Activated CD4-positive, alpha-beta T cell treated with anti-CD3 and anti-CD28 coated beads for 36 hours (primary cell): ENCODE measurements around the gene RAB26. TPM values are rescaled to one million over a fixed set of nuclear protein-coding genes. Genes with fewer than 3 reads are reported as not detected.

Experiments used
- ATAC-seq: fragments of 200-7000 bp; cut with Tn5 transposase; one replicate; pipeline ENCODE4 v1.10.0; 2021; ENCODE audit warnings: mild to moderate bottlenecking, moderate library complexity
- CTCF ChIA-PET: fragments of 350-600 bp; sonication (Branson Sonifier 250); formaldehyde crosslinking; loops from one replicate; lab custom pipeline; 2021; ENCODE audit warnings: antibody characterized with exemption; lab: Charles Lee
- POLR2A ChIA-PET: fragments of 350-600 bp; sonication (Branson Sonifier 250); formaldehyde crosslinking; loops from one replicate; lab custom pipeline; 2021; ENCODE audit warnings: antibody characterized with exemption, inconsistent platforms; lab: Charles Lee
- DNase-seq: peaks from one replicate; pipeline ENCODE4 v3.0.0-alpha.2; 2020
- H3K27ac Mint-ChIP-seq: one replicate; pipeline ENCODE4 v1.8.0; 2021; ENCODE audit warnings: mixed read lengths
- H3K27me3 Mint-ChIP-seq: one replicate; pipeline ENCODE4 v1.8.0; 2021; ENCODE audit warnings: mixed read lengths
- H3K36me3 Mint-ChIP-seq: one replicate; pipeline ENCODE4 v1.8.0; 2021; ENCODE audit warnings: low read depth, mixed read lengths
- H3K4me1 Mint-ChIP-seq: one replicate; pipeline ENCODE4 v1.8.0; 2021; ENCODE audit warnings: mixed read lengths
- H3K4me3 Mint-ChIP-seq: one replicate; pipeline ENCODE4 v1.8.0; 2021; ENCODE audit warnings: mild to moderate bottlenecking, moderate library complexity, mixed read lengths
- H3K9me3 Mint-ChIP-seq: one replicate; pipeline ENCODE4 v1.8.0; 2021; ENCODE audit warnings: low read depth, mixed read lengths
- intact Hi-C, 2 experiments: fragments of 100-400 bp; cut with DNase I in 1 of 2; cut with micrococcal nuclease in 1 of 2; formaldehyde crosslinking; loops; one replicate each; pipeline versions ENCODE4 v1.14.2 to v1.15.1; 2022 to 2024; cut with DNase I, micrococcal nuclease
- total RNA-seq, 2 experiments: library from RNA; stranded (reverse); gene quantifications; one replicate each; pipeline ENCODE4 v1.2.3, GENCODE V29; 2021

RAB26 gene
- total RNA-seq, 2 experiments from 2014 or later: 0.21 TPM; not detected in 1

DNA sequence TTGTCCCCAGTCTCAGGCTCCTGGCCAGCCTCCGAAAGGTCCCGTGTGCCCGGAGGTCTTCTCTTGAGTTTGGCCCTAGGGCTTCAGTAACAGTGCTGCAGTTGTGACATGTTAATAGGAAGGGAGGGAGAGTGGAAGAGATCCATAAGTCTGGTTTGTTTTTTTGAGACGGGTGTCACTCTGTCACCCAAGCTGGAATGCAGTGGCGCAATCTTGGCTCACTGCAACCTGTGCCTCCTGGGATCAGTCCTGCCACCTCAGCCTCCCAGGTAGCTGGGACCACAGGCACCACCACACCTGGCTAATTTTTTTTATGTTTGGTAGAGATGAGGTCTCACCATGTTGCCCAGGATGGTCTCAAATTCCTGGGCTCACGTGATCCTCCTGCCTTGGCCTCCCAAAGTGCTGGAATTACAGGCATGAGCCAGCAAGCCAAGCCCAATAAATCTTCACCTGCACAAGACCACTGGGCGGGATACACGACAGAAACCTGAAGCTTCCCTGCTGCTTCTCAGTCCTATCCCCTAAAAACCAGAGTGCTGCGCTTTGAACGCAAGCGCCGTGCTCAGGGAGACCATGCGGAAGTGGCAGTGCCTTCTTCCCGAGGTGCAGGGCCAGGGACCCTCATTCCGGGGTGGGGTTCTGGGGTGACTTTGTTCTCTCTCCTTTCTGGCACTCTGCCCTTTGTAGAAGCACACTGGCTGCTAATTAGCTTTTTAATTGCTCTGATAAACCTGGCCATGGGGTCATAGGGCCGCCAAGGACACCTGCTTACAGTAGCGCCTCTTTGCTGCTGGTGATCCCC lies 18.0 kb downstream of the RAB26 start:
- H3K9me3 Mint-ChIP-seq: no peaks in the 10 kb centered on the region
- intact Hi-C loops: no loop called here
- POLR2A ChIA-PET: no interaction called here

DNA sequence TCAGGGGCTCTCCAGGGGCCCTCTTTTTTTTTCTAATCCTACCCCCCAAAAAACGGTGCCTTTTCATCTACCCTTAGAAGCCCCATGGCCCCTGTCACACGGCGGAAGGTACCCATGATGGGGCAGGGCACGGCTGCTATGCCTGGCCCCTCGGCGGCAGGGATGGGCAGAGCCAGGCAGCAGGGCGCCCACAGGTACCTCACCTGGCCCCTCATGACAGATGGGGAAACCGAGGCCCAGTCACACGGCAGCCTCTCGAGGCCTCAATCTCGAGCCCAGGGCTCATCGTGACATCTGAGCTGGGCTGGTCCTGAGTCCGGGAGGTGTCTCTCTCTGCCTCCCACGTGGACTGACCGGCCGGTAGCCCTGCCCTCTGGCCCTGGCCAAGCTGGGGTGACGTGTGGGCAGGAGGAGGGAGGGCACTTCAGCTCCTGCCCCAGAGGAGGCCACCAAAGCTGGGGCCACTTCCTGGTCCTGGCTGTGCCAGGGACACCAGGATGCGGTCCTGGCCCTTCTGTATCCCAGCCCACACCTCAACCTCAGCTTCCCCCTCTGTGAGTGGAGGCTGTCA lies 18.7 kb downstream of the RAB26 start:
- ChIA-PET POLR2A (no interaction called here), CTCF (interaction anchor here (0.6 to 0.7 kb wide), 2 partner anchors 12 to 22 kb away, joined by 3 read pairs; no protein-coding TSS in a partner anchor)
- Mint-ChIP-seq H3K36me3 (peaks cover 5% of the 10 kb centered on the region), H3K27ac (no peak overlapping the region), H3K4me1 (no peaks in the 10 kb centered on the region), H3K27me3 (no peaks in the 10 kb centered on the region), H3K4me3 (no peak overlapping the region), H3K9me3 (no peaks in the 10 kb centered on the region)
- DNase-seq (no peak), ATAC-seq (no peak)
- intact Hi-C loops: no loop called here

More for the DNA sequence above, 18.0 kb downstream of the RAB26 start:
- no peak overlapping the region for H3K27ac Mint-ChIP-seq
- DNase-seq (no peak), ATAC-seq (no peak)
- CTCF ChIA-PET: interaction anchor here (0.7 kb wide), 1 partner anchor 11 kb away, joined by 3 read pairs; no protein-coding TSS in a partner anchor
- no peaks in the 10 kb centered on the region for H3K4me1 Mint-ChIP-seq
- no peak overlapping the region for H3K4me3 Mint-ChIP-seq
- H3K27me3 Mint-ChIP-seq: no peaks in the 10 kb centered on the region
- peaks cover 5% of the 10 kb centered on the region for H3K36me3 Mint-ChIP-seq

DNA sequence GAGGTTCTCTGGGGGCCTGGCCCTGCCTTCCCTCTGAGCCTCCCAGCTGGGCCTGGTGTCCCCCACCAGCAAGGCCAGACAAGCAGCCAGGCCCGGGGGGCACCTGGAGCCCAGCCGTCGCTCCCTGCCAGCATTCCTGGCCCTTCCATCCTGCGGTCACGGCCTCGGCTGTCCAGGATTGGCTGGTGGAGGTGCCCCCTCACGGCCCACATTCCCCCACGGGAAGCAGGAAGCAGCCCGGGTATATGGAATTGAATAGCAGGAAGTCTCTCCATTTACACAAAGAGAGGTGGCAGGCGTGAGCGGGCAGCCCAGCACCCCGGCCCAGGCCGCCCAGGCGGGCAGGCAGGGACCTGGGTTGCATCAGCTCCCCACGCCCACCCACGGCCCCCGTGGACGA lies 21.7 kb downstream of the RAB26 start:
- no peak overlapping the region for H3K27ac Mint-ChIP-seq
- no peaks in the 10 kb centered on the region for H3K9me3 Mint-ChIP-seq
- H3K4me3 Mint-ChIP-seq: no peak overlapping the region
- H3K27me3 Mint-ChIP-seq: no peaks in the 10 kb centered on the region
- ATAC-seq: no peak
- DNase-seq: no peak
- H3K4me1 Mint-ChIP-seq: no peaks in the 10 kb centered on the region
- ChIA-PET POLR2A (no interaction called here), CTCF (no interaction called here)
- peaks cover 15% of the 10 kb centered on the region for H3K36me3 Mint-ChIP-seq
- intact Hi-C loops: no loop called here

DNA sequence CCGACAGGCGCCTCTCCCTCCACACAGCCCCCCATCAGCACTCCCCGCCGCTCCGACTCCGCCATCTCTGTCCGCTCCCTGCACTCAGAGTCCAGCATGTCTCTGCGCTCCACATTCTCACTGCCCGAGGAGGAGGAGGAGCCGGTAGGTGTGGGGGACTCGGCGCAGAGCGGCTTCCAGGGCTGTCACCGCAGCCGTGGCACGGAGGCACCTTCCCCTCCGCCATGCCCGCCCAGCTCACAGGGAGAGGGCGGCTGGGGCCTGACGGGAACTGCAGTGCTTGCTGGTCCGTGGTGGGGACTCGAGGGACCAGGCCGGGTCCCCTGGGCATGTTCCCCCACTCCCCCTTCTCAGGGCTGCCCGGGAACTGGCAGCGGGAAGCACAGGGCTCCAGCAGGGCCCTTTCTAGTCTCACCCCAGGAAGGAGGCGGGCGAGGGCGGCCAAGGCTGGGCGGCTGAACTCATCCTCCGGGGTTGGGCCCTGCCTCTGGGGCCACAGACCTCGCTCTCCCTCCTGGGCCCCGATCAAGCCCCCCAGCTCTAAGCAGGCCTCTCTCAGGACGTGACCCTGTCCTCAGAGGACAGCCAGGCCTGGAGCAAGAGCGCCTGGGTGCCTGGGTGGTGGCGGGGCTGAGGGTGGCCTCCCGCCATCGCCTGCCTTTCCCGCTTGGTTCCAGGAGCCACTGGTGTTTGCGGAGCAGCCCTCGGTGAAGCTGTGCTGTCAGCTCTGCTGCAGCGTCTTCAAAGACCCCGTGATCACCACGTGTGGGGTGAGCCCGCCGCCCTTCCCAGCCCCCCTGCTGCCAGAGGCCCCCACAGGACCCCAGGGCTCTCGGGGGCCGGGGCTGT lies 22.4 kb downstream of the RAB26 start:
- no peaks in the 10 kb centered on the region for H3K27me3 Mint-ChIP-seq
- H3K36me3 Mint-ChIP-seq: peaks cover 14% of the 10 kb centered on the region
- ChIA-PET POLR2A (no interaction called here), CTCF (no interaction called here)
- no peak overlapping the region for H3K27ac Mint-ChIP-seq
- intact Hi-C loops: no loop called here
- no peak for DNase-seq
- ATAC-seq: no peak
- H3K9me3 Mint-ChIP-seq: no peaks in the 10 kb centered on the region
- no peaks in the 10 kb centered on the region for H3K4me1 Mint-ChIP-seq
- no peak overlapping the region for H3K4me3 Mint-ChIP-seq

DNA sequence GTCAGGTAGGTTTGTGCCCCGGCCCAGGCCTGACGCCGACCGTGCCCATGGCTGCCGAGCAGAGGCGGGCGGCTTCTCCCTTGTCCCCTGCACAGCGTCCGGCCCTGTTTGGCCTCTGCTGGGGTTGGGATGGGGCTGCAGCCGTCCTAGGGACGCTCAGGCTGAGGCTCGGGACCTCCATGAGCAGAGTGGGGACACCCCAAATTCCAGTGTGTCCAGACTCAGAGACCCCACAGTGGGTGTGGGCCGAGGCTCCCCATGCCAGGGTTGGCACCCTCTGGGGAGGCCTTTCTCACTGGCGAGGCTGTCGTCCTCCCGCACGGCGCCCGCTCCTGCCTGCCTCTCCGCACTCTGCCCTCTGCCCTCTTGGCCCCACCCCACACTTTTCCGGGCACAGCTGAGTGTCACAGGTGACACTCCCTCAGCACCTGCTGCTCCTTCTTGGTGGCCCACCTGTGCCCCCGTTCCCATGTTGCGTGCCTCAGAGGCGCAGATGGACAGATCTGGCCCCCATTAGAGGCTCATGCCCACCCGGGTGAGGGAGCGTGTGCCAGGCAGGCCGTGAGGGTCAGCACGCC lies 23.3 kb downstream of the RAB26 start:
- intact Hi-C loops: no loop called here
- Mint-ChIP-seq H3K4me3 (no peak overlapping the region), H3K4me1 (no peaks in the 10 kb centered on the region), H3K27me3 (no peaks in the 10 kb centered on the region), H3K27ac (no peak overlapping the region), H3K36me3 (peaks cover 15% of the 10 kb centered on the region), H3K9me3 (no peaks in the 10 kb centered on the region)
- DNase-seq (no peak), ATAC-seq (no peak)
- POLR2A ChIA-PET: no interaction called here
- CTCF ChIA-PET: no interaction called here

DNA sequence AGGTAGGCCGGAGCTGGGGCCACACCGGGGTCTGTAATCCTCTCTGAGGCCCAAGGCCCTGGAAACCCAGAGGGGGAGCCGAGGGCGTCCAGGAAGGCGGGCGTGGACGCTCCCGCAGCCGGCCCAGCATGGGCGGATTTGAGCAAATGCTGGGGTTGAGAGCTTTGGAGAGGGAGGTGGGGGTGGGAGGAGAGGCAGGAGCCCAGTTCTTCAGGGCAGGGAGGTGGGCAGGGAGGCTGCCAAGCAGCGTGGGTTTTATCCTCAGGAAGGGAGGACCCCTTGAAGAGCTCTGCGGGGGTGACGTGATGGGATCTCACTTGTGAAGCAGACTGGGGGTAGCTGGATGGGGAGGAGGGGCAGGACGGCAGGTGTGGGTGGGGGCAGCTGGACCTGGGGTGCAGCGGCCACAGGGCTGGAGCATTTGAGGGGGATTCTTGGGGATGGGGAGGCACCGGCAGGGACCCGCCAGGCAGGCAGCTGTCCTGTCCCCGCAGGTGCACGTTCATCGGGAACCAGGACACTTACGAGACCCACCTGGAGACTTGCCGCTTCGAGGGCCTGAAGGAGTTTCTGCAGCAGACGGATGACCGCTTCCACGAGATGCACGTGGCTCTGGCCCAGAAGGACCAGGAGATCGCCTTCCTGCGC lies 24.4 kb downstream of the RAB26 start:
- POLR2A ChIA-PET: interaction anchor here (1.3 kb wide), 1 partner anchor 18 kb away, joined by 4 read pairs; the partner anchor contains the start of gene TRAF7
- CTCF ChIA-PET: interaction anchor here (1.1 kb wide), 1 partner anchor 21 kb away, joined by 3 read pairs; no protein-coding TSS in a partner anchor
- no peak for DNase-seq
- Mint-ChIP-seq H3K27me3 (no peaks in the 10 kb centered on the region), H3K4me1 (no peaks in the 10 kb centered on the region), H3K36me3 (peaks cover 18% of the 10 kb centered on the region), H3K27ac (no peak overlapping the region), H3K4me3 (no peak overlapping the region), H3K9me3 (no peaks in the 10 kb centered on the region)
- intact Hi-C loops: no loop called here
- no peak for ATAC-seq

DNA sequence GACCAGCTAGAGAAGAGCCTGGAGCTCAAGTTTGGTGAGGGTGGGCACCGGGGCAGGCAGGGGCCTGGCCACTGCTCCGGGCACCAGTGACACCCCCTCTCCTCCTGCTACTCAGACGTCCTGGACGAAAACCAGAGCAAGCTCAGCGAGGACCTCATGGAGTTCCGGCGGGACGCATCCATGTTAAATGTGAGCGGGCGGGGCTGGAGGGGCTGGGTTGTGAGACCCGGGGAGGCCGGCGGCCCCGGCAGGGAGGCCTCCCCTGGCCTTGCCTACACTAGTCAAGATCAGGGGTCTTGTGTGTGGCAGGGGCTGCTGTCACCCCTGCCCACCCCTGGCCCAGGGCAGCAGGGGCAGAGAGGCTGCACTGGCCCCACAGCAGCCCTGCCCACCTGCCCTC lies 24.9 kb downstream of the RAB26 start:
- ChIA-PET CTCF (interaction anchor here (1.1 kb wide), 1 partner anchor 21 kb away, joined by 3 read pairs; no protein-coding TSS in a partner anchor), POLR2A (interaction anchor here (1.3 kb wide), 1 partner anchor 18 kb away, joined by 4 read pairs; the partner anchor contains the start of gene TRAF7)
- Mint-ChIP-seq H3K9me3 (no peaks in the 10 kb centered on the region), H3K4me1 (no peaks in the 10 kb centered on the region), H3K27me3 (no peaks in the 10 kb centered on the region), H3K36me3 (peaks cover 18% of the 10 kb centered on the region), H3K4me3 (no peak overlapping the region), H3K27ac (no peak overlapping the region)
- DNase-seq: no peak
- no peak for ATAC-seq
- intact Hi-C loops: no loop called here

DNA sequence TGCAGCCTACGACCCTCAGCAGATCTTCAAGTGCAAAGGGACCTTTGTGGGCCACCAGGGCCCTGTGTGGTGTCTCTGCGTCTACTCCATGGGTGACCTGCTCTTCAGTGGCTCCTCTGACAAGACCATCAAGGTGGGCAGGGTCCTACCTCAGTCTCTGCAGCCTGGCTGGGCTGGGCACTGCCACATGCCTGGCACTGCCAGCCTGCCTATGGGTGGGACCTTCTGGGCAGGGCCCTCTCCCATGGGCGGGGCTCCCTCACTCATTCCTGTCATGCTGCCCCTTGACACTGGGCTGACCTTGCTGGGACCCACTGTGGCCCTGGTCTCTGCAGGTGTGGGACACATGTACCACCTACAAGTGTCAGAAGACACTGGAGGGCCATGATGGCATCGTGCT lies 25.5 kb downstream of the RAB26 start:
- intact Hi-C loops: no loop called here
- POLR2A ChIA-PET: no interaction called here

DNA sequence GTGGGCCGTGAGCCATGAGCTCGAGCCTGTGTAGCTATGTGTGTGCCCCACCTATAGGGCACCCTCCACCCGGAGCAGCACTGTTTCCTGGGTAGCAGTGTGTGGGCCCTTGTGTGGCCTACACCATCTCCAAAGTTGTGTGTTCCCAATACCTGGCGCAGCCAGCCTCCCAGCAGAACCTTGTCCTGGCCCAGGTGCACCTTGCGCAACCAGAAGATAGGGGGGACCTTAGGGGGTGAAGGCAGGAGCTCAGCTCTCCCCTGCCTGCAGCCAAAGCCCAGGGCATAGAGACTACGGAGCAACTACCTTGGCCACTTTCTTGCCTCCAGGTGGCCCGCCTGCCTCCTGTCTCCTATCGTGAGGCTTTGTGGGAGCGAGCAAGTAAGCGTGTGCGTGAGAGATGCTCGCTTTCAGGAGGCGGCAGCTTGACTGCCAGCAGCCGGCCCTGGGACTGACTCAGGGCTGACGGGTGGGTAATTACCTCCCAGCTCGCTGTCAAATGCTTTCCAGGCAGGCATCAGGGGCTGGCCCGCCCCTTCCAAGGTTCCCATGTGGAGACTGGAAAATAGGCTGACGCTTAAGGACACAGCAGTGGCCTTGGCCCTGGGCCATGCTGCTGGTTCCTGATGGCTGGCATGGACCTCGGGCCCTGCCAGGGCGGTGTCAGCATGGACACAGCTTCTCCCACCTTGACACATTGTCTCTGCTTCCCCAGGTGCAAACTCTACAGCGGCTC lies 26.1 kb downstream of the RAB26 start:
- Mint-ChIP-seq H3K4me3 (no peak overlapping the region), H3K4me1 (no peaks in the 10 kb centered on the region), H3K9me3 (no peaks in the 10 kb centered on the region), H3K36me3 (peaks cover 18% of the 10 kb centered on the region), H3K27me3 (no peaks in the 10 kb centered on the region), H3K27ac (no peak overlapping the region)
- intact Hi-C loops: no loop called here
- CTCF ChIA-PET: interaction anchor here (0.6 kb wide), 1 partner anchor 152 kb away, joined by 3 read pairs; no protein-coding TSS in a partner anchor
- POLR2A ChIA-PET: no interaction called here
- DNase-seq: no peak
- ATAC-seq: no peak

More for the DNA sequence above, 25.5 kb downstream of the RAB26 start:
- DNase-seq: no peak
- Mint-ChIP-seq H3K9me3 (no peaks in the 10 kb centered on the region), H3K4me1 (no peaks in the 10 kb centered on the region), H3K4me3 (no peak overlapping the region), H3K27ac (no peak overlapping the region), H3K36me3 (peaks cover 18% of the 10 kb centered on the region), H3K27me3 (no peaks in the 10 kb centered on the region)
- CTCF ChIA-PET: no interaction called here
- ATAC-seq: no peak

DNA sequence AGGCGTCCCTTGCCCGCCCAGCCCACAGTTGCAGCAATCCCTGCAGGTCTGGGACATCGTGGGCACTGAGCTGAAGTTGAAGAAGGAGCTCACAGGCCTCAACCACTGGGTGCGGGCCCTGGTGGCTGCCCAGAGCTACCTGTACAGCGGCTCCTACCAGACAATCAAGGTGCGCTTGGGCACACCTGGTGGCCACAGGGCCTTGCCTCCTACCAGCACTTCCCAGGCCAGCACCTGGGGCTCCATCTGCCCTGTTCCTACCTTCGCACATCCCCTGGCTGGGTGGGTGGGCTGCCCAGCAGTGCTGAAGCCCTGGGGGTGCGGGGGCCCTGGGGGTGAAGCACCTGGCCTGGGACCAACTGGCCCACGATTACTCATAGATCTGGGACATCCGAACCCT lies 27.0 kb downstream of the RAB26 start:
- Mint-ChIP-seq H3K4me1 (no peaks in the 10 kb centered on the region), H3K36me3 (peaks cover 18% of the 10 kb centered on the region), H3K9me3 (no peaks in the 10 kb centered on the region), H3K27ac (no peak overlapping the region), H3K4me3 (no peak overlapping the region), H3K27me3 (no peaks in the 10 kb centered on the region)
- no peak for DNase-seq
- intact Hi-C loops: no loop called here
- CTCF ChIA-PET: no interaction called here
- POLR2A ChIA-PET: no interaction called here
- no peak for ATAC-seq
